Adrenal gland (tissue), 12 donors: ENCODE data around the gene BABAM2. TPM values are rescaled to one million over a fixed set of nuclear protein-coding genes. Genes with fewer than 3 reads are reported as not detected.
A peak's percentile ranks its signal among the peaks of the same experiment; 100 is the strongest.

Experiments
- DNase-seq, 7 donors: peaks; one replicate each; pipeline ENCODE4 v3.0.0-alpha.2; 2019 to 2020
- H3K27ac ChIP-seq, 5 donors: fragments of 200-600 bp; sonication (generic) in 4 of 5; 1 replicate in 3 of 5; 2 replicates in 2 of 5; pipeline versions ENCODE4 v1.5.1 to v1.8.0; 2016 to 2020; ENCODE audit warnings: mild to moderate bottlenecking in 1 of 5
- H3K27me3 ChIP-seq: fragments of 200-600 bp; 2 replicates; pipeline ENCODE4 v1.8.0; 2021
- H3K36me3 ChIP-seq, 2 donors: fragments of 200-600 bp; replicated peaks in 1 of 2; 1 replicate in 1 of 2; 2 replicates in 1 of 2; pipeline versions ENCODE4 v1.5.1 to v1.8.0; 2018 to 2022
- H3K4me1 ChIP-seq, 2 donors: fragments of 200-600 bp; replicated peaks in 1 of 2; 1 replicate in 1 of 2; 2 replicates in 1 of 2; pipeline versions ENCODE4 v1.5.1 to v1.8.0; 2018 to 2021
- H3K4me3 ChIP-seq, 4 donors: fragments of 200-600 bp; sonication (generic) in 3 of 4; one replicate each; pipeline ENCODE4 v1.5.1; 2016 to 2018
- H3K9me3 ChIP-seq, 3 donors: fragments of 200-600 bp; sonication (generic) in 1 of 3; replicated peaks in 1 of 3; 1 replicate in 2 of 3; 2 replicates in 1 of 3; pipeline versions ENCODE4 v1.5.1 to v1.8.0; 2016 to 2021
- POLR2A ChIP-seq, 2 donors: fragments of 450-650 bp; IDR thresholded peaks; one replicate each; pipeline ENCODE4 v1.6.1; 2017; ENCODE audit warnings: antibody characterized with exemption in 2 of 2, mild to moderate bottlenecking in 2 of 2, moderate library complexity in 1 of 2
- WGBS, 4 donors: extraction: QIAGEN DNeasy Blood & Tissue Kit in 2 of 4; methylation state at CpG; one replicate each; pipeline versions ENCODE4 v1.1.5 to v1.1.7; 2013 to 2017; 5-methylcytosine and 5-hydroxymethylcytosine counted together
- intact Hi-C, 2 donors: fragments of 100-400 bp; cut with DNase I; formaldehyde crosslinking; loops; one replicate each; pipeline versions ENCODE4 v1.14.1 to v1.15.0; 2022 to 2023
- polyA plus RNA-seq, 3 donors: library from polyadenylated mRNA; stranded (reverse); fragments of 200-250 nt in 2 of 3; fragments of 350-450 nt in 1 of 3; fragmentation: Illumina TruSeq in 1 of 3; extraction: RNeasy Lipid Tissue Mini Kit (QIAGEN cat#74804) in 1 of 3; gene quantifications; one replicate each; pipeline ENCODE4 v1.2.3, GENCODE V29; 2013 to 2014
- total RNA-seq, 9 donors: library from RNA; depleted of rRNA in 4 of 9; stranded (reverse); fragments of >200 nt in 4 of 9; fragments of 120-200 nt in 1 of 9; fragmentation: NEBNext Ultra II Directional in 1 of 9; extraction: Animal tissue kit (Norgen Biotek cat#: 25700) in 1 of 9; gene quantifications; one replicate each; pipeline versions ENCODE4 v1.1.0 to v1.2.4, GENCODE V29; 2013 to 2023
- TF ChIP-seq, protein P1 (sequence below), 6 experiments: fragments of 450-650 bp in 4 of 6; fragments of 200-600 bp in 2 of 6; sonication (generic) in 1 of 6; IDR thresholded peaks; 1 replicate in 5 of 6; 2 replicates in 1 of 6; pipeline versions ENCODE4 v1.5.1 to v1.8.0; 2016 to 2021; ENCODE audit warnings: antibody characterized with exemption in 6 of 6, mild to moderate bottlenecking in 2 of 6, moderate library complexity in 1 of 6
- donor health status: healthy with polysubstance abuse.
- donor health status: Bipolar disorder and iron deficiency.
- donor health status: DM: yes; HTN: yes; CAD: no.
- donor health status: DM: no; HTN: no; CAD: no.
- donor health status: DM: no; HTN: no; CAD: no.
- donor health status: DM: yes; HTN: yes; CAD: no.

BABAM2 gene
- total and polyA plus RNA-seq, 12 donors = 88.2 to 925 (median 357) TPM

DNA sequence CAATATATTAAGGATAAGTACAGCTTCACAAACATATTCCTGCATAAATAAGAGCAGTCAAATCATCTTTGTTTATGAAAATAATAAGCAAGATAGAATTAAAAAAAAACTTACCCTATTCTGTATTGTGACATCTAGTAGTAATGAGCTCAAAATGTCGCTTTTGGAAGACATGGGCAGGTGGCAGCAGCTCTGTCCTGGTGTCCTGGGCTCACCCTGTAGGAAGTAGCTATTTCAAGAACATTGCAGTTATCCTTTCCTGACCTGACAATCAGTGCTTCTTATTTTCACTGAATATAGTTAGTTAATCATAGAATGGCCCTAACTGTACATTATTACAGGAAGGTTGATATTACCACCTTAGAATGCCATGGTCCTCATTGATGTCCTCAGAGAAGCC lies 229.1 kb downstream of the BABAM2 start:
- Histone ChIP-seq H3K4me3 (no peak overlapping the region), H3K9me3 (no peaks in the 10 kb centered on the region), H3K4me1 (peaks cover 14 to 29% of the 10 kb centered on the region in 2 donors), H3K27me3 (no peaks in the 10 kb centered on the region), H3K36me3 (no peaks in the 10 kb centered on the region), H3K27ac (no peak overlapping the region)
- no peak for DNase-seq
- no peak for TF ChIP-seq POLR2A (IDR thresholded peaks at IDR 0.05)
- TF ChIP-seq, protein P1, sequence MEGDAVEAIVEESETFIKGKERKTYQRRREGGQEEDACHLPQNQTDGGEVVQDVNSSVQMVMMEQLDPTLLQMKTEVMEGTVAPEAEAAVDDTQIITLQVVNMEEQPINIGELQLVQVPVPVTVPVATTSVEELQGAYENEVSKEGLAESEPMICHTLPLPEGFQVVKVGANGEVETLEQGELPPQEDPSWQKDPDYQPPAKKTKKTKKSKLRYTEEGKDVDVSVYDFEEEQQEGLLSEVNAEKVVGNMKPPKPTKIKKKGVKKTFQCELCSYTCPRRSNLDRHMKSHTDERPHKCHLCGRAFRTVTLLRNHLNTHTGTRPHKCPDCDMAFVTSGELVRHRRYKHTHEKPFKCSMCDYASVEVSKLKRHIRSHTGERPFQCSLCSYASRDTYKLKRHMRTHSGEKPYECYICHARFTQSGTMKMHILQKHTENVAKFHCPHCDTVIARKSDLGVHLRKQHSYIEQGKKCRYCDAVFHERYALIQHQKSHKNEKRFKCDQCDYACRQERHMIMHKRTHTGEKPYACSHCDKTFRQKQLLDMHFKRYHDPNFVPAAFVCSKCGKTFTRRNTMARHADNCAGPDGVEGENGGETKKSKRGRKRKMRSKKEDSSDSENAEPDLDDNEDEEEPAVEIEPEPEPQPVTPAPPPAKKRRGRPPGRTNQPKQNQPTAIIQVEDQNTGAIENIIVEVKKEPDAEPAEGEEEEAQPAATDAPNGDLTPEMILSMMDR (IDR thresholded peaks at IDR 0.05) = no peak
- intact Hi-C loops = no loop called here
- 90 to 97% (median 92%) methylated on average over 1 of the region's 1 CpG for WGBS, 4 donors

GRCh38 chr2:28128281-28128950 lies 237.9 kb downstream of the BABAM2 start:
- TF ChIP-seq, protein P1 (IDR thresholded peaks at IDR 0.05) = no peak
- TF ChIP-seq POLR2A (IDR thresholded peaks at IDR 0.05) = no peak
- Histone ChIP-seq H3K36me3 (peaks cover 0 to 10% of the 10 kb centered on the region in 2 donors), H3K4me3 (no peak overlapping the region), H3K27ac (no peak overlapping the region), H3K9me3 (no peaks in the 10 kb centered on the region), H3K27me3 (no peaks in the 10 kb centered on the region), H3K4me1 (peaks cover 9 to 38% of the 10 kb centered on the region in 2 donors)
- intact Hi-C loops = no loop called here
- no peak for DNase-seq
- 92 to 94% (median 93%) methylated on average over 2 of the region's 2 CpGs for WGBS, 4 donors

GRCh38 chr2:28129955-28130695 lies 239.6 kb downstream of the BABAM2 start:
- intact Hi-C loops = no loop called here
- Histone ChIP-seq H3K27ac (peak overlapping the region in 2 of 5 donors; percentile 8 to 41), H3K27me3 (no peaks in the 10 kb centered on the region), H3K9me3 (no peaks in the 10 kb centered on the region), H3K4me1 (peaks cover 6 to 35% of the 10 kb centered on the region in 2 donors), H3K4me3 (no peak overlapping the region), H3K36me3 (peaks cover 0 to 11% of the 10 kb centered on the region in 2 donors)
- no peak for DNase-seq
- 74 to 78% (median 76%) methylated on average over 4 of the region's 4 CpGs for WGBS, 4 donors
- TF ChIP-seq, protein P1 (IDR thresholded peaks at IDR 0.05) = no peak
- no peak for TF ChIP-seq POLR2A (IDR thresholded peaks at IDR 0.05)

DNA sequence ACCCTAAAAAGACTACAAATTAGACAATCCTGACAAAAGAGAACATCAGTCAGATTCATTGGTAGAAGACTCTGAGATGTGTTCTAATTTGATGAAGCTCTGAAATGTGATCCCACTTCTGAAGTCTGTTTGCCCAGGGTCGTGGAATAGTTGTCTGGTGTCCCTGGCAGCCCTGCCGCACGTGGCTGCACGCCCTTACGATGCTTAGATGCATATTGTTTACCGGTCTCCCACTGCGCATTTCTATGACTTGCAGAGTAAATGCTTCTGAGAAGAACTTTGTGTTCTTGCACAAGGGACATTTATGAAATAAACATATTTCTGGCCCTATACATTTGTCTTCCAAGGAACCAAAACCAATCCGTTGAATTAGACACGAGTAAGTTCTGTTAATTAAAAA lies 243.2 kb downstream of the BABAM2 start:
- peaks cover 16 to 40% of the 10 kb centered on the region in 2 donors for H3K4me1 ChIP-seq
- 92 to 97% (median 94%) methylated on average over 9 of the region's 9 CpGs for WGBS, 4 donors
- no peaks in the 10 kb centered on the region for H3K9me3 ChIP-seq
- intact Hi-C loops = no loop called here
- no peak overlapping the region for H3K4me3 ChIP-seq
- H3K36me3 ChIP-seq = peaks cover 0 to 11% of the 10 kb centered on the region in 2 donors
- no peak overlapping the region for H3K27ac ChIP-seq
- no peaks in the 10 kb centered on the region for H3K27me3 ChIP-seq
- no peak for TF ChIP-seq POLR2A (IDR thresholded peaks at IDR 0.05)
- TF ChIP-seq, protein P1 (IDR thresholded peaks at IDR 0.05) = no peak
- no peak for DNase-seq
